ENCODE measurements around the gene SSR2.
"Not testable (repeated sequence)": the region's sequence is repeated elsewhere in the genome, so short reads cannot be mapped to it uniquely, and the experiment has no call there.

Gene SSR2

DNA sequence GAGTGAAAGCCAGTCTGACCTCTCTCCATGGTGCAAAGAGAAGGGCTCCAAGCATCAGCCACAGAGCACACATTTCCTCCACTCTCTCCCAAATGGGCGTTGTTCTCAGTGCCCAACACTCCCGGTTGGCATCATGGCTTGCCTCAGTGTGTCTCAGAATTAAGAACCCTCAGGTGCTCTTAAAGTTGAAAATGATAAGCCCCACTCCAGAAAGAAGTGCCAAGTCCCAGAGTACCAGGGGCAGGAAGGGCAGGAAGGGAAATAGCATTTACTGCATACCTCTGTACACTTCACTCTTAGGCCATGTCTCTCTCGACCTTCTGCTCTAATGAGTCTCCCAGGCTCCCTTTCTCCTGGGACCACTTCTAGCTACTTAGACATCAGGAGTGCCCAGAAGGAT lies 27.2 kb downstream of the SSR2 start:
- no peak for DNase-seq (ENCODE audit: low read depth)

DNA sequence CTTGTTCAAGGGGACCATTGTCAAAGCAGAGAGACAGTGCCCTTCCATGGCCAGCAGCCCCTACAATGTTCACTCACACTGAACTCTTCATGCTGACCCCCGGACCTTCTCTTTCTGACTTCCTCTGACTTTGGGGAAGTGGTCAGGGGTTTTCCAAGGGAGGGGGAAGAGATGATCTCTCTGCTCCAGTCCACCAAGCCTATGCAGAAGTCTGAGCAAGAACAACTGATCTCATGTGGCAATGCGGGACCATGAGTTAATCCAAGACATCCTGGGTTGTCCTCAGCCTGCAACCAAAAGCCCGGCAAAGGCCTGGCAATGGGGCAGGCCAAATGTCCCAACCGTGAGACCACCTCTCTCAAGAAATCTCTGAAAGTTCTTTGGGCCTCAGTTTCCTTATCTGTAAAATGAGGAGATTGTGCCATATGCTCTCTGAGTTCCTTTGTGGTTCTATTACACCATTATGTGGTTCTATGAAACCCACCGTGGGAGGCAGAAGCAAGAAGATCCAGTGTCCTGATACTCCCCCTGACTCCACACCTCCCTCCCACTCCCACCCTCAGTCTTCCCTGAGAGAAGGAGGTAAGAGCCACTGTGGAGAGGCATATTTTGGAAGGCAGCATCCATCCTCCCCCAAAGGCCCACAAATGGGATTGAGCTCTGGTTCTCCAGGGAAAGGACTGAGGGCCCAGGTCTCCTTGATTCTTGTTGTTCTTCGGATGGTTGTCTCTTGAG lies 30.6 kb downstream of the SSR2 start:
- DNase-seq (ENCODE audit: low read depth) = no peak

DNA sequence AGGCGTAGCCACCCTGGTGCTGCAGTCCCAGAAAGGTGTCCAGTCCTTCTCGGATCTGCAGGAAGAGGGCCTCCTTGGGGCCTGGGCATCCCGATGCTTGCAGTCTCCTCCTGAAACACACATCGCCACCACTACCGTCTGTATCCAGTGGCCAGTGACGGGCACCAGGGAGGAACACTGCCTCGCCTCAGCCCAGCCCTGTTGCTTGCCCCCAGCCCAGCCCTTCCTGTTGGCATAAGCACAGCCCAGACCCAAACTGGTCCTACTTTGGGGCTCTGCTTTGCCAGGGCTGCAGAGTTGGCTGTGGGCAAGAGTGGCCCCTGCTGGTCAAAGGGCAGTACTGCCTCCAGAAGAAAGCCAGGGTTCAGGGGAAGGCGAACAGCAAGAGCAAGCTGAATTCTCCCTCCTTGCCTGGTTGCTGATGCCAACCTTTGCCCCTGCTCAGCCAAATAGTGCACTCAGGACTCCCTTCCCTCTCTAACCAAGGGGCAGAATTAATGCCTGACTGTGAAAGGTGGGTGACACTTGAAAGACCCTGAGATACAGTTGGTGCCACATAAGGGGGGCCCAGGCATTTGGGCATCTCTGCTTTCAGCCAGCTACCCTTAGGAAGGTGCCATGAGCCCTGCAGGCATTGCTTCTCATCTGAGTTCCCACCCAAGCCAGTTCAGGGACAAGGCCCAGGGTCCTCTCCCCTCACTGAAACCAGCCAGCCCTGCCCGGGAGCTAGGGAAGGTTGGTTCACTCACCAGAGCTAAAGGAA lies 31.3 kb downstream of the SSR2 start:
- peak; percentile 62 for DNase-seq (ENCODE audit: low read depth)

DNA sequence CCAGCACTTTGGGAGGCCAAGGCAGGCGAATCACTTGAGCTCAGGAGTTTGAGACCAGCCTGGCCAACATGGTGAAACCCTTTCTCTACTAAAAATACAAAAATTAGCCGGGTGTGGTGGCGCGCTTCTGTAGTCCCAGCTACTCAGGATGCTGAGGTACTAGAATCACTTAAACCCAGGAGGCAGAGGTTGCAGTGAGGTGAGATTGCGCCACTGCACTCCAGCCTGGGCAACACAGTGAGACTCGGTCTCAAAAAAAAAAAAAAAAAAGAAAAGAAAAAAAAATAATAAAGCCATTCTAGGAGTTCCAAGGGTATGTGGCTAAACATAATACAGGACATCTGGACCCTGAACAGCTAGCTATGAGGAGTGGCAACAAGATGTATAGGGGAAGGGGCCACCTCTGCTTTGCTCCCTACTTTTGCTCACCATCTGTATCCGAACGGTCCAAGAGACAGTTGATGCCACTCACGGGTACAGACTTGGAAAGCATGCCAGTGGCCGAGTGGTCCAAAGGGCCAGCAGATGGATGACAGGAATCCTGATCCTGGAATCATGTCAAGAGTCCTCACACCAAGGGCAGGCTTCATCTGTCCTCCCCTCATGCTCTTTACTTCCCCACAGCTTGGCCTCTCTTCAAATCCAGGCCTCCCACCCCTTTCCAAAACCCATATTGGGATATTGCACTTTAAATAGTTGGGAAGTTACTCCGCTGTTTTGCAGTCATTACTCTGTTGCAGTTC lies 35.7 kb downstream of the SSR2 start:
- DNase-seq (ENCODE audit: low read depth) = not testable (repeated sequence)

DNA sequence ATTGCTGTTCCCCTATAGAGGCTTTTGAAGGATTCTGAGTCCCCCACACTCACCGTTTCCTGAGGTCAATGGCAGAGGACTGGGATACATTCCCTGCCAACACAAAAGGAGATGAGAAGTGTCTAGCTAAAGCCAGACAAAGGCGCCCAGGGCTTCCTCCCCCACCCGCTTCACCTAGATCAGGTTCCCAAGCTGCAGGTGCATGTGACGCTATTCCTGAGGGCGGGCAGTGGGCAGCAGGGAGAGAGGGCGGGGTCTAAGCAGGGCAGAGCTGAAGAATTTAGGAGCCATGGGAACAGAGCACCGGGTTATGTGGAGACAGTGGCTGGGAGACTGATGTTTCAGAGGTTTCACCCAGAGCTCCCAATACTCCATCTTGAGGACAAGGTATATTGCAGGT lies 36.4 kb downstream of the SSR2 start:
- DNase-seq (ENCODE audit: low read depth) = no peak

DNA sequence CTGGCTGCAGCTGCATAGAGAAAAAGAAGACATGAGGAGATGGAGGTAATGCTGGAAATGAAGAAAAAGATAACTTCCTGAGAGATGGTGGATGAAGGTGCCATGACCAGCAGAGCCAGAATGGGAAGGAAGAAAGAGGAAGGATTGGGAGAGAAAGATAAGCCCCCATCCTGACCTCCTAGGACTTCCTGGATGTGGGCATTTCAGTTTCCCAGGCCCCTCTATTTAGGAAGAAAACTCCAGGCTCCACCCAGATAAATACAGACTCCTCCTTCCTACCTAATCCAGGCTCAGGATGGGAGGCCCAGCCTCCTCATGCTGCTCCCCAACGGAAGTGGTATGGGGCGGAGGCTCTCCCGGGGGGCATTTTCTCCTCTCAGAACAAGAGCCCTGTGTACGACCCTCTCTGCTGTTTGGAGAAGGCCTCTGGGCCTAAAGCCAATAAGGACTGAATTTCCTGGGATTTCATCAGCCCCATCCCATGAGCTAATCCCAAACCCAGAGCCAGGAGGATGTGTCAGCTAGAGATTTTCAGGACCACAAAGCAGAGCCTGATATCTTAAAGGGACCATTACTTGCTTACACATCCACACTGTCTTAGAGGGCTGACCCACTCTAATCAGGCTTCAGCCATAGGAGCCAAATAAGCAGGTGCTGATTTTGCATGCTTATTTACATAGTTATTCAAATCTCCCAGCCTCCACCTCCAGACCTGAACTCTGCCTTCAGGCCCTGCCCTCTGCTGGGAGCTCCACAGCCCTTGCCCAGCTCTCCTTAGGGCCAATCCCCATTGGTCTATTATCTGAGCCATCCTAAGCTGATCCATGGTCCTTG lies 37.3 kb downstream of the SSR2 start:
- DNase-seq (ENCODE audit: low read depth) = no peak

DNA sequence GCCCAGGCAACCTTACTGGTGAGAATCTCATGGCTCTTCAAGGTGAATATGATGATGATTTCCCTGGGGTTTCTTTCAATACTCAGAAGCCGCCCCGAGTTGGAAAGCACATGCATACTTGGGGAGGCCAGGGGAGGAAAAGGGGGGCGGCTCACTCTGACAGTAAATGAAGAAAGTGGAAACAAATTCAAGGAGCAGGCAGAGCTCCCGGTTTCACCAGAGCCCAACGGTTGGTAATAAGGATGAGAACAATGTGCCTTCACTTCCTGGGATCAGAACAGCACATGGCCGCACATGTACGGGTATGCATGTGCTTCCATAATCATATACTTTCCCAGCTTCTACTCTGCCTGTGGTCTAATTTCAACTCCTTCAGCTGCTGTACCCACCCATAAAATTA lies 38.6 kb downstream of the SSR2 start:
- DNase-seq (ENCODE audit: low read depth) = no peak

DNA sequence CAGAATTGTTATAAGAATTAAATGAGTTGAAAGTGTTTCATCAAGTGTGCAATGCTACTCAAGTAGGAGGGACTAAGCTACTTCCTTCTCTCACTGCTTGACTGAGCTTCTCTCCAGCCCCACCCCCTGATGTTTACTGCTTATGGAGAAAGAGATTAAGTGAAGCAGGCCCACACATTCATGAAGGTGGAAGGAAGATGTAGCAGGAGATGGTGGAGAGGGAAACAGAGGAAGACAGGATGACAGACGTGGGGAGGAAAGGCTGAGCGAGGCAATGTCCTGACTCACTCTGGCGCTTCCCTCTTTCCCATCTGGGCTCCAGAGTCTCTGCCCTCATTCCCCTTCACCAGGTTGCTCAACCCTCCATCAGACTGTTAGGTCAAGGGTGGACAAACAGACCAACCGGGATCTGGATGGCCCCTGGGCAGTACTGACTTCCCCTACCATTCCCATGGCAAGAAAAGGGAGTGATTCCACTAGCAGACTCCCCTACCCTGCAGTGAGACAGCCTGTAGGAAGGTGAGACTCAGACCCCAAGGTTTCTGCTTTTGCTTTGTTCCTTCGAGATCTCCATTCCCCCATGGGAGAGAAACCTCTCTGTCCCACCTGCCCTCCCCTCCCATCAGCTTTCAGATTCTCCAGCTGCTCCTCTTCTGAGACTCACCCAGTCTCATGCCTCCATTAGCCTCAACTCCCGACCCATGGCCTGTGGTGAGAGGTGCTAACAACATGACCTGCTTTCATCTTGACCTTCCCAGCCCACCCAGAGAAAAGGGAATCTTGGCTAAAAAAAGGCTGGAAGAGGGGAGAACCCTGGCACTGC lies 39.3 kb downstream of the SSR2 start:
- no peak for DNase-seq (ENCODE audit: low read depth)

DNA sequence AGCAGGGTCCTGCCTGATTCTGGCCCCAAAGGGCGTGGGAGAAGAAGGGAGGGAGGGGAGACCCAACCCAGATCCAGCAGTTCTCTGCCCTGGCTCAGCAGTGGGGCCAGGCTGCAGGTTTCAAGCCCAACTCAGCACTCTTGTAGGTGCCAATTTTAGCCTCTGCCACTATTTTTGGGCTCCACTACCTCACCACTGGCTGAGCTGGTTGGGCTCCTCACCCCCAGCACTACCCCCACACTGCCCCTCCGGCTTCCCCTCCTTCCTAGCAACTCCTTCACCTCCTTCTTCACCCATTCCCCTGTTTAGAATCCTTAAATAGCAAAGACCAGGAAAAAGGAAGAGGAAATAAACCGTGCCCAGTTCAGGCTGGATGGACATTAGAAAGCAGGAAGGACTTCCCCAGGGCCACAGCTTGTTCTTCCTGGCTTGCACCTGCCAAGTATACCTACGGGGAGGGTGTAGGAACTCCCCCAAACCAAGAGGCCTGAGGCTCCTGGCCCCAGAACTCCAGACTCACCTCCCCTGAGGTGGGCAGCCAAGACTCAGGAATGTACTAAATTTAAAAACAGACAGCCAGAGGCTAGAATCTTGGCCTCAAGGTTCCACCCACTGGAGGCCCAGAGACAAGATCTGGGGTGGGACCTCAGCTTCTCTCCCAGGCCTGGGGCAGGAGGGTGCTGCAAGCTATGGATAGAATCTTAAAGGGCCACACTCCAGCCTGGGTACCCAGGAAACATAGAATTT lies 41.0 kb downstream of the SSR2 start:
- no peak for DNase-seq (ENCODE audit: low read depth)

DNA sequence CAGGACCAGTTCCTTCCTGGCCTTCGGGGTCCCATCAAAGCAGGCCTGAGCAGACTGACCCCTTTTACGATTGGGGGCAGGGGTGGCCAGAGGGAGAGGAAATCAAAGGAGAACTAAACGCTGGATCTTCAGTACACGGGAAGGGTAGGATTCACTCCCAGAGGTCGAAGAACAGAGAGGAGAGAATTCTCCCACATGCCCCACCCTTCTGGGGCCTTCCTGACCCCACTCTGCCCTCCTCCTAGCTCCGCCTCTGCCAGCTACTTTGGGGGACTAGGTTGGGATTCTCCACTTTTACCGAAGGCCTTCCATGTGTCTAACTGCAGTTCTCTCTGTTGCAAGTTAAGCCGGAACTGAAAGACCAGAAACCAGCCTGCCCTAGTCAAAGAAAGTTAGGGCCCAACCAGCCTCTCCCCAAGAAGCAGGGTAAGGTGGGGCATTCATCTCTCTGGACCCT lies 41.8 kb downstream of the SSR2 start:
- no peak for DNase-seq (ENCODE audit: low read depth)

DNA sequence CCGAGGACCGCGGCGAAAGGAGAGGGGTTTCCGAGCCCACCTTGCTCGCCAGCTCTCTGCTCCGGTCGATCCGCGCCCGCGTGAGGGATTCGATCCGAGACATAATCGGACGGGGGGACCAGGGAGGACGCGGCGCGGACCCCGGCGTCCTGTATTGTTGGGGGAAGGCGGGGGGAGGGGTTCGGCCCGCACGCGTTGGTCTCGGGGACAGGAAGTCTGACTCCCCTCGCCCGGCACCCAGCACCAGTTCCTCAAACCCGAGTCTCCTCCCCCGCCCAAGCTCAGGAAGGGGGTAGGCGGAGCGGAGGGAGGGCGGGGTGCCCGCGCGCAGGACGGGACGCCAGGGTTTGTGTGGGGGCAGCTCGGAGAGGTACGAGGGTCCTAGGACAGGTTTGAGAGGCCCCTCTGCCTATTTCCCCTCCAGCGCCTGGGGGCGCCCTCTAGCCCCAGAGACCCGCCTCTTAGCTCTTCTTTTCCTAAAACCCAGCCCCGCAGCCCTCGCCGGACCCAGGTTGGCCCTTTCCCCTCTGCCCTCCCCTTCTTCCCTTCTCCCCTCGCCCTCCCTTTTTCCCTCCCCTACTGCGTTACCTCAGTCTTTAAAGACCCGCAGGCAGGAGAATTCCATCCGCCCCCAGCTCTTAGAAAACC lies 42.3 kb downstream of the SSR2 start, which contains the start of gene ARHGEF2:
ARHGEF2 (minus strand) TSS at position 223 of the 648 bp plus-strand sequence; CDS start at position 103, 120 bp downstream.
- peak; percentile 73 for DNase-seq (ENCODE audit: low read depth)

DNA sequence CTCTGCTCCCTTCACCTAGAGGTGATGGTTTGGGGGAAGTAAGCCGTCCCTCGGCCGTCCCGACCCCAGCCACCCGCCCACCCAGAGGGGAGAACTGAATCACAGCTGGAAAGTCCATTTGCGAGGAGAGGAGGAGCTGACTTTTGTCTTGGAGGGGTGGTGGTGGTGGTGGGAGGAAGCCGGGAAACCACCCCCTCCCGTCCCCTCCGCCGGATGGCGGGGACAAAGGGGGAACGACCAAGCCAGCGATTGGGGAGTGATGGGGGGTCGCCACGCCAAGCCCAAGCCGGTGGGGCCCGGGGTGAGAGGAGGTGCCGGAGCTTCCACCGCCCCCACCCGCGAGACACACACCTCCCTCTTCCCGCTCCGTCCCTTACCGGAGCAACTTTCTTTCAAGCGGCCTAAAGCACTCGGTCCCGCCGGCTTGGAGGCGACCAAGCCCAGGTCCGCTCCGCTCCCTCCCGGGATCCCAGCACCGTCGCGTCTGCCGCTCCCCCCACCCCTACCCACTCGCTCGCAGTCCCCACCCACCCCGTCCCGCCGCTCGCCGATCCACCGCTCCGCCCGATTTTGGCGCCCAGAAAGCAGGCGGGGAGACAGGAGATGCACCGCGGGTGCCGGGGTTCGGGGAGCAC lies 42.9 kb downstream of the SSR2 start:
- peak; percentile 52 for DNase-seq (ENCODE audit: low read depth)

DNA sequence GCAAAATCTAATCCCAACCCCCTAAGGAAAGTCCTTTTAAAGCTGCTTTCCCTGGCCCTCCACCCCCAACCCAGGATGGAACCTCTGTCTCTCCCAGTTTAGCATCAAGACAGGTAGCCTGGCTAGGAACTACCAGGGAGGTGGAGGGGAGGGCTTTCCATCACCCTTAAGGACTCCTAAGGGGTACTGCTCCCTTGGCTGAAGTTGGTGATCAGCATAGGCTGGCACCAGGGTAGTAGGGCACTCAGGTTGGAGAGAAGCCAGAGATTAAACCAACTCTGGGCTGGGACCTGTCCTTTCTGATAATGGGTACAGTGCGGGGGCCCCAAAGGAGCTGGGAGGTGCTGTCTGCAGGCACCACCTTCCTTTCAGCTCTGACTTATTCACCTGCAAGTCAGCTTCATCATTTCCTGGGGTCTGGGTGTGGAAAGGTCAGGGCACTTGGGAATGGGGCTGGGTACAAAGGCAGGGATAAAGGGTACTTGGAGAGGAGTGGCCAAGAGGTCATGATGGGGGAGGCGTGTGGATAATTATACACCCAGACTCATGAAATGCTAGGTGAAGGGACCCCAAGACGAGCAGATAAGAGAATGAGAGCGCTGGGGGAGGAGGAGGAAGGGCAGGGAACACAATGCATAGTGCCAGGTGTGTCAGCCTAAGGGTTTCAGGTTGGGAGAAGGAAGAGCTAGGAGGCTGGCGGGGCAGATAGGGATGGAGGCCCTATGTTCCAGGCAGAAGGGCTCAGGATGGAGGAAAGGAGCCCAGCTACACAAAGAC lies 43.6 kb downstream of the SSR2 start:
- no peak for DNase-seq (ENCODE audit: low read depth)

DNA sequence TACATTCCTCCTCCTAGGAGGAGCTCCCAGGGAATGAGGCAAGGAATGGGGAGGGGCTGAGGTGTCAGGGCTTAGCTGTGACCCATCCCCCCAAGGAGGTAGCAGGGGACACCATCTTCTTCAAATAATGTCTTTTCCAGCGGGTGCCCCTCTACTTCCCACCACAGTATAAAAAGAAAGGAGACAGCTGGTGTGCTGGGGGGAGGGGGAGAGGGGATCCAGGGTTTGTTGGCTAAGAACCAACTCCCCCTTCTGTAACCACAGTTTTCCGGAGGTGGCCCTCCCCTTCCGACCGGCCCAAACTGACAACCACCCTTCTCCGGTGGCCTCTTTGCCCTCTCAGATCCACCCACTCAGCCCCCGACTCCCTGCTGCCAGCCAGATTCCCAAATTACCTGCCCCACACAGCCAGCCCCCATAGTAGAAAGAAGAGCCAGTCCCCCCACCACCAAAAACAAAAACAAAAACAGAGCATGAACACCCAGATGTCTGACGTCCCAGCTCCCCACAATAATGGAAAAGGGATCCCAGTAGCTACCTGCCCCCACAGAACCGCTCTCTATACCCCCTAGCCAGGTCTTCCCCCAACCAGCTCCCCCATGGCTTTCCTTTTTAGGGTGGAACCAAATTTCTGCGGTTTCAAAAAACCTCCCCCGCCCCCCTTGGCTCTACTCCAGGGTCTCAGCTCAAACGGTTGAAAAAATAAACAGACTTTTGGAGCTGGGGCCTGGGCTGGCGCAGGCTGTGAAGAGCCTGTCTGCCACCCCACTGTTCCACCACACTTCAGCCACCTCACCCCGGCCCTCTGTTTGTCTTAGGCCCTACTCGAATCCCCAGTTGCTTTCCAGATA lies 44.5 kb downstream of the SSR2 start:
- DNase-seq (ENCODE audit: low read depth) = peak; percentile 58

DNA sequence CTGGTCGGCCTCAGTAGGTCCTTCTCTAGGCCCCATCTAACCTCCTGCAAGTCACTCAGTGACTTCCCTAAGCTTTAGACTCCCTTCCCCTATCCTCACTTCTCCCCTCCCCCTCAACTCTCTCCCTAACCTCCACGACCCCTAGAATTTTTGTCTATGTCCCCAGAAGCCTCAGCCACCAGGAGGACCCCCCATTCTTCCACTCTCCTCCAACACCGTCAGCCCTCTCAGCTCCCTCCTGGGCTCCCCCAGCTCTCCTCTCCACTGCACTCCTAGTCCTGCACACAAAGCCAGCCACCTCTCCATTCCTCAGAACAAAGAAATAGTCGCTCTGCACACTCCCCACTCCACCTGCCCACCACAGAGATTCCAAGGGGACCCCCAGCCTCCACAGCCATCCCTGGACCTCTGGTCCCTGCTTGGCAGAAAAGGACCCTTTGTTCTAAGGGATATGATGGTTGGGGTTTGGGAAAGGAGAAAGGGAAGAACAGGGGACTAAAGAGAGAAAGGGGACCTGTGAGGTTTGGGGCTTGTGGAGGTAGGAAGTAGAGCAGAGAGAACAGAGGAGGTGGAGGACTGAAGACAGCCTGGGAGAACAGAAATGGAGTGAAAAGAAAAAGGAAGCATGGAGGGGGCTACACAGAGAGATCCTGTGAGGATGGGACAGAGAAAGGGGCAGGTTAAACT lies 45.2 kb downstream of the SSR2 start:
- no peak for DNase-seq (ENCODE audit: low read depth)

DNA sequence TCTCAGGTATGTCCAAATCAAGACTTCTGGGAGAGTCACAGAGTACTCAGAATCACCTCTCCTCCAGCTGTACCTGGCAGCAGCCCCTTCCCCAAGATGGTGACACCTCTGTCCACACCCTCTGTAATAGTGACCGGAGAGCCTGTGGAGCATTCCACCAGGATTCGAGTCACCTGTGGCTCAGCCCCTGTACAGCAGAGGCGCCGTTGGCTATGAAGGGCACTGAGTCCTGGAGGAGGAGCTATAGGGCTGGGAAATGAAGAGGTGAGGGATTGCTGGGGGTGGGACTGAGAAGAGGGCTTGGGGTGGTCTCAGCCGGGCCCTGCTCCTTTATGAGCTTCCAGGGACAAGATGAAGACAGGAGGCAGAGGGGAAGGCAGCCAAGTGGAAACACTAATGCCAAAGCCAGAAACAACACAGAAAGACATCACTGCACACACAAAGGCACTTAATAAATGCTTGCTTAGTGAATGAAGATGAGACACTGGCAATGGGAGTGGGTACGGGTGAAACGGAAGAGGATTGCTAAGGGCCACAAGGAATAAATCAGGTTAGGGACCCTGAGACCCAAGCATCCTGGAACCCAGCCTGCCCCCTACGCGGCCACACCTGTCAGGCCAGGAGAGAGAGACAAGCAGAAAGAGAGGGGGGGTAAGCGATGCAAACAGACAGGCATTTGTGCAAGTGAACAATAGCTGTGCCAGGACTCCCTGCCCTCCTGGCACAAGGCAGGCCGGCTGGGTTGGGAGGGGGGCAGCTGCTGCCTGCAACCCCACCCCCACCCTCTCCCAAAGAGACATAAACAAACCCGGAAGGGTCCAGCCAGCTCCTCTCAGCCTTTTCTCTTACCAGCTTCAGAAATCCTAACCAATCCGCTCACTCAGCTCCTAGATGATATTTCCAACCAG lies 46.3 kb downstream of the SSR2 start:
- DNase-seq (ENCODE audit: low read depth) = no peak
